ENCODE results near the gene ATP5ME.

ATP5ME gene

GRCh38 chr4:666822-667544 lies 7.1 kb downstream of the ATP5ME start:
- DNase-seq, result no peak

- no peak for DNase-seq
Observed at GRCh38 chr4:666436-666810, 7.7 kb downstream of the ATP5ME start.

GRCh38 chr4:665751-666435 lies 8.2 kb downstream of the ATP5ME start:
- DNase-seq, result no peak

- DNase-seq, result no peak
Observed at GRCh38 chr4:665381-665750, 8.7 kb downstream of the ATP5ME start.

- DNase-seq, result no peak
Observed at GRCh38 chr4:664713-665231, 9.3 kb downstream of the ATP5ME start.

GRCh38 chr4:663438-664428 lies 10.3 kb downstream of the ATP5ME start:
- peak; percentile 88 for DNase-seq

DNA sequence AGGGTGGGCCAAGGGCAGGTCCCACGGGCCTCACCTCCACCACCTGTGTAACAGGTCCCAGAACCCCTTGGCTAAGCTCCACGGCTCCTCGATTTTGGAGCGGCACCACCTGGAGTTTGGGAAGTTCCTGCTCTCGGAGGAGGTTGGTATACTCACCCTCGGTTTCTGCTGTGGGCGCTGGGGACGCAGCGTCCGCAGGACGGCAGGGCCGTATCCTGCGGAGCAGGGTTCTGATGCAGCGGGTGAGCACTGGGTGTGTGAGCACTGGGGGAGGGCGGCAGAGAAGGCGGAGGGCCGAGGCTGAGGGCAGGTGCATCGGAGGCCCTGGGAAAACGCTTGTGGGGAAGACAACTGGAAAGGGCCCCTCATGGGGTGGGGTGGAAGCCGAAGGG lies 11.0 kb downstream of the ATP5ME start:
- DNase-seq, result no peak

- DNase-seq, result no peak
Observed at GRCh38 chr4:661881-662761, 12.0 kb downstream of the ATP5ME start.

- no peak for DNase-seq
Observed at GRCh38 chr4:661231-661630, 12.8 kb downstream of the ATP5ME start.

GRCh38 chr4:660401-660800 lies 13.7 kb downstream of the ATP5ME start:
- DNase-seq, result no peak

DNA sequence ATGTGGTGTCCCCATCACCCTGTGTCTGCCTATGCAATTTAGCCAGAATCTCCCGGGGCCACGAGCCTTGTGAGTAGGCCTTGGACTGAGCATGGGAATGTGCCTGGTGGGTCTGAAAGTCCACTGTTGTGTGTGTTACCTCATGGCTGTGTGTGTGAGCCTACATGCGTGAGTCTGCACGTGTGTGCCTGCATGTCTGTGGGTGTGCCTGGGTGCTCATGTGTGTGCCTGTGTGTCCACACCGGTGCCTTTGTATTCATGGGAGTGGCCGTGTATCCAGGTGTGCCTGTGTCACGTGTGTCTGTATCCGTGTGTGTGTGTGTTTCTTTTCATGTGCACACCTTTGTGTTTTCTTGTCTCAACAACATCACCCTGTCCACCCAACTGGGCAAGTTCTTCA lies 14.2 kb downstream of the ATP5ME start:
- DNase-seq, result no peak

- no peak for DNase-seq
Observed at GRCh38 chr4:658681-659667, 15.1 kb downstream of the ATP5ME start.

GRCh38 chr4:657834-658667 lies 16.0 kb downstream of the ATP5ME start:
- DNase-seq, result no peak

DNA sequence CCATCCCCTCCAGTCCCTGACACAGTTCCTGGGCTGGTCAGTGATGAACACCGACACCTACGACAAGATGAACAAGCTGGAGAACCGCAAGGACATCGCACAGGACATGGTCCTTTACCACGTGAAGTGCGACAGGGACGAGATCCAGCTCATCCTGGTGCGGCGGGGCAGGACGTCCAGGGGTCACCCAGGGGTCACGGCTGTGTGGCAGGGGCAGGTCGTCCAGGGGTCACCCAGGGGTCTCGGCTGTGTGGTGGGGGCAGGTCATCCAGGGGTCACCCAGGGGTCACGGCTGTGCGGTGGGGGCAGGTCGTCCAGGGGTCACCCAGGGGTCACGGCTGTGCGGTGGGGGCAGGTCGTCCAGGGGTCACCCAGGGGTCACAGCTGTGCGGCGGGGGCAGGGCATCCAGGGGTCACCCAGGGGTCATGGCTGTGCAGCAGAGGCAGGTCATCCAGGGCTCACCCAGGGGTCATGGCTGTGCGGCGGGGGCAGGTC lies 16.7 kb downstream of the ATP5ME start:
- no peak for DNase-seq

- DNase-seq, result no peak
Observed at GRCh38 chr4:656436-657337, 17.4 kb downstream of the ATP5ME start.

- DNase-seq, result no peak
Observed at GRCh38 chr4:655464-656151, 18.5 kb downstream of the ATP5ME start.

- DNase-seq, result no peak
Observed at GRCh38 chr4:654871-655463, 19.1 kb downstream of the ATP5ME start.

DNA sequence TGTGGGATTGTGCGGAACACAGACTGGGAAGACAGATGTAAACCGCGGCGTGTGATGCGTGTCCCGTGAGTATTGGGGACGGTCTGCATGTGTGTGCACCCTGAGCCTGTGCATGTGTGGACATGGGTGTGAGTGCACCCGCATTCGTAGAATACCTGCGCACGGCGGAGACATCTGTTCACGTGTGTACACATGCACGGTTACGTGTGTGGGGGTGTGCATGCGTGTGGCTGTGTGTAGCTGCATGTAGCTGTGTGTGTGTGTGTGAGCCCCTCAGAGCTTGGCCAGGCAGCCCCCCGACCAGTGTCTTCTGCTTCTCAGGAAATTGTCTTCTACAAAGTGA lies 19.6 kb downstream of the ATP5ME start:
- DNase-seq, result no peak

Measured in CD4-positive, alpha-beta T cell treated with Interleukin-6 for 4 hours (primary cell).